Neuron (in vitro differentiated cells): ENCODE data around the gene MKRN1.
"Not testable (repeated sequence)": the region's sequence is repeated elsewhere in the genome, so short reads cannot be mapped to it uniquely, and the experiment has no call there.

Experiments
- H2AFZ ChIP-seq: one replicate; pipeline ENCODE4 v1.6.1; 2013; ENCODE audit warnings: low read depth, mild to moderate bottlenecking, inconsistent platforms, low read length, moderate library complexity
- H3K27me3 ChIP-seq: one replicate; pipeline ENCODE4 v1.6.1; 2013; ENCODE audit warnings: low read length; ENCODE audit not compliant: insufficient read depth
- H3K36me3 ChIP-seq: one replicate; pipeline ENCODE4 v1.6.1; 2013; ENCODE audit warnings: low read length; ENCODE audit not compliant: insufficient read depth
- H3K4me1 ChIP-seq: one replicate; pipeline ENCODE4 v1.6.1; 2013; ENCODE audit warnings: low read length; ENCODE audit not compliant: insufficient read depth
- H3K4me3 ChIP-seq: 2 replicates; pipeline ENCODE4 v1.5.1; 2013; ENCODE audit warnings: mild to moderate bottlenecking, low read length, moderate library complexity
- H3K9me3 ChIP-seq: one replicate; pipeline ENCODE4 v1.6.1; 2013; ENCODE audit warnings: low read length

MKRN1 gene

GRCh38 chr7:140415816-140416215 lies 63.5 kb downstream of the MKRN1 start:
- not testable (repeated sequence) for H2AFZ ChIP-seq, H3K36me3 ChIP-seq, H3K4me1 ChIP-seq, H3K9me3 ChIP-seq, H3K4me3 ChIP-seq, H3K27me3 ChIP-seq

GRCh38 chr7:140415361-140415760 lies 63.9 kb downstream of the MKRN1 start:
- no peaks in the 10 kb centered on the region for H3K9me3 ChIP-seq
- no peak overlapping the region for H3K4me3 ChIP-seq
- H3K27me3 ChIP-seq, result no peaks in the 10 kb centered on the region
- H3K4me1 ChIP-seq, result no peaks in the 10 kb centered on the region
- no peak overlapping the region for H2AFZ ChIP-seq
- H3K36me3 ChIP-seq, result no peaks in the 10 kb centered on the region

- H2AFZ ChIP-seq, result no peak overlapping the region
- H3K27me3 ChIP-seq, result peaks cover 16% of the 10 kb centered on the region
- H3K9me3 ChIP-seq, result no peaks in the 10 kb centered on the region
- no peaks in the 10 kb centered on the region for H3K4me1 ChIP-seq
- no peak overlapping the region for H3K4me3 ChIP-seq
- H3K36me3 ChIP-seq, result no peaks in the 10 kb centered on the region
Measured at GRCh38 chr7:140404565-140405065, 74.7 kb downstream of the MKRN1 start.

- H3K4me1 ChIP-seq, result no peaks in the 10 kb centered on the region
- H3K27me3 ChIP-seq, result peaks cover 16% of the 10 kb centered on the region
- H3K36me3 ChIP-seq, result no peaks in the 10 kb centered on the region
- H2AFZ ChIP-seq, result no peak within 1 kb of the TSS
- H3K9me3 ChIP-seq, result no peaks in the 10 kb centered on the region
- no peak within 1 kb of the TSS for H3K4me3 ChIP-seq
Measured at GRCh38 chr7:140403878-140404564, 75.3 kb downstream of the MKRN1 start, which contains the start of gene RAB19. TSS of gene RAB19 (plus strand) at chr7:140404058. CDS start at chr7:140407647, 3,589 bp downstream.
